GM06990 (cell line): ENCODE data around the gene TMEM209.

Experiments used
- DNase-seq: peaks from one replicate; pipeline ENCODE4 v3.0.0-alpha.2; 2011; ENCODE audit not compliant: insufficient read length; ENCODE audit errors: extremely low read depth
- H3K27me3 ChIP-seq: replicated peaks from 2 replicates; pipeline ENCODE4 v1.6.0; 2011; ENCODE audit warnings: low read length; ENCODE audit not compliant: control insufficient read depth, insufficient read depth
- H3K36me3 ChIP-seq: 2 replicates; pipeline ENCODE4 v1.5.1; 2011; ENCODE audit warnings: low read length; ENCODE audit not compliant: control insufficient read depth, insufficient read depth
- H3K4me3 ChIP-seq: replicated peaks from 2 replicates; pipeline ENCODE4 v1.5.1; 2011; ENCODE audit warnings: low read depth, mild to moderate bottlenecking, control low read depth, low read length
- TF ChIP-seq, protein P1 (sequence below): IDR thresholded peaks from 2 replicates; pipeline ENCODE4 v1.5.1; 2011; ENCODE audit warnings: low read length, control low read depth, mild to moderate bottlenecking, inconsistent platforms; ENCODE audit not compliant: insufficient read depth, poor library complexity, severe bottlenecking

TMEM209 gene

DNA sequence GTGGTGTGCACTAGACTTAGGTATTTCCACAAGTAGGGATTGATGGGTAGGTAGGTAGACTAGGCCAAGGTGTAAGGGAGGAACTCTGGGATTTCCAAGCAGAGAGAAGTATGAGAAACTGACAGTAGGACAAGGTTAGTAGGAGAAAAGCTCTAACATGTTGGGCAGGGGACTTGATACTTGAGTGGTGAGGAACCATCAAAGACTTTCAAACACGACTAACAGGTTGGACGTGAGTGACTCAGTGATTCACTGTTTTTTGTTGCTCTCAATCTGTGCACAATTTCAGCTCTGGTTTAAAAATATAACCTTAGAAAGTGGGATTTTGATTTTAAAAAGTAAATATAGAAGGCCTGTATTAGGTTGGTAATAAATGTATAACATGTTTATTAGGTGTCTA, 90.4 kb downstream of the TMEM209 start:
- no peaks in the 10 kb centered on the region for H3K27me3 ChIP-seq
- TF ChIP-seq, protein P1, sequence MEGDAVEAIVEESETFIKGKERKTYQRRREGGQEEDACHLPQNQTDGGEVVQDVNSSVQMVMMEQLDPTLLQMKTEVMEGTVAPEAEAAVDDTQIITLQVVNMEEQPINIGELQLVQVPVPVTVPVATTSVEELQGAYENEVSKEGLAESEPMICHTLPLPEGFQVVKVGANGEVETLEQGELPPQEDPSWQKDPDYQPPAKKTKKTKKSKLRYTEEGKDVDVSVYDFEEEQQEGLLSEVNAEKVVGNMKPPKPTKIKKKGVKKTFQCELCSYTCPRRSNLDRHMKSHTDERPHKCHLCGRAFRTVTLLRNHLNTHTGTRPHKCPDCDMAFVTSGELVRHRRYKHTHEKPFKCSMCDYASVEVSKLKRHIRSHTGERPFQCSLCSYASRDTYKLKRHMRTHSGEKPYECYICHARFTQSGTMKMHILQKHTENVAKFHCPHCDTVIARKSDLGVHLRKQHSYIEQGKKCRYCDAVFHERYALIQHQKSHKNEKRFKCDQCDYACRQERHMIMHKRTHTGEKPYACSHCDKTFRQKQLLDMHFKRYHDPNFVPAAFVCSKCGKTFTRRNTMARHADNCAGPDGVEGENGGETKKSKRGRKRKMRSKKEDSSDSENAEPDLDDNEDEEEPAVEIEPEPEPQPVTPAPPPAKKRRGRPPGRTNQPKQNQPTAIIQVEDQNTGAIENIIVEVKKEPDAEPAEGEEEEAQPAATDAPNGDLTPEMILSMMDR, result no peak
- H3K36me3 ChIP-seq, result no peaks in the 10 kb centered on the region; the same call in 1 of the 2 replicates
- no peak for DNase-seq
- H3K4me3 ChIP-seq, result no peak overlapping the region
